Measurements from ENCODE around the gene EMC7.

EMC7 gene

DNA sequence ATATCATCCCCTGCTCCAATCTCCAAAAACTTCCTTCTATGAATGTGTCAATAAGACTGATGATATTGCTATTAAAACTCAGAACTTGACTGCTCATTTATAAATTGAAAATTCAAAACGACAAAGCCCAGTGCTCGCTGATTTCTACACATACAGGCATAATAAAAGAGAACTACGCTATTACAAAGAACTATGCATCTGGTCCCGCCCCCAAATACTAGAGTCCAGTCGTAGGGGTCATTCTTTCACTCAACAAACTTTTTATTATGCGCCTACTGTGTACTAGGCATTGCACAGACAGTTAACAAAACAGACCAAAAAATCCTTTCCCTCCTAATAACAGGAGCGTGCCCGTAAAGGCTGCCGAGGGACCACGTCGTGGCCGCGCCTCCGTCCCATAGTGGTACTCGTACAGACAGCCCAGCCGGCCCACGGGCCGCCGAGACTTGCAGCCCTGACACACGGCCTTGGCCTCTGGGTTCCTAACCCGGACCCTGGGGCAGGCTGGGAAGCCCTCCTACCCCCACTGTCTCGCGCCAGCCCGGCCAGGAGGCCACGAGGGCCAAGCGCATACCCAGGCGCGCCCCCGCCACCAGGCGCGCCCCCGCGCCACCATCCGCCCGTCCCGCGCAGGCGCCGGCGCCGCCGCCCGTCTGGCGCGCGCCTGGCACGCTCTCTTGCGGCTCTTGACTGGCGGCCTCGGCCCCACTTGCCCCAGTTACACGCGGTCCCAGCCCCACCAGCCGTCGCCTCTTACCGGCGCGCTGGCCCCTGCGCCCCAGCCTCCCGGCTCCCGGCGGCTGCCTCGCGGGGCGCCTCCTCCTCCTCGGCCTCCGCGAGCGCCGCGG lies 63.4 kb downstream of the EMC7 start:
- peak overlapping the region; percentile 93 for H3K27ac ChIP-seq
- TF ChIP-seq ZFX (IDR thresholded peaks at IDR 0.05; ENCODE audit: borderline replicate concordance) = no peak
- TF ChIP-seq, protein P1, sequence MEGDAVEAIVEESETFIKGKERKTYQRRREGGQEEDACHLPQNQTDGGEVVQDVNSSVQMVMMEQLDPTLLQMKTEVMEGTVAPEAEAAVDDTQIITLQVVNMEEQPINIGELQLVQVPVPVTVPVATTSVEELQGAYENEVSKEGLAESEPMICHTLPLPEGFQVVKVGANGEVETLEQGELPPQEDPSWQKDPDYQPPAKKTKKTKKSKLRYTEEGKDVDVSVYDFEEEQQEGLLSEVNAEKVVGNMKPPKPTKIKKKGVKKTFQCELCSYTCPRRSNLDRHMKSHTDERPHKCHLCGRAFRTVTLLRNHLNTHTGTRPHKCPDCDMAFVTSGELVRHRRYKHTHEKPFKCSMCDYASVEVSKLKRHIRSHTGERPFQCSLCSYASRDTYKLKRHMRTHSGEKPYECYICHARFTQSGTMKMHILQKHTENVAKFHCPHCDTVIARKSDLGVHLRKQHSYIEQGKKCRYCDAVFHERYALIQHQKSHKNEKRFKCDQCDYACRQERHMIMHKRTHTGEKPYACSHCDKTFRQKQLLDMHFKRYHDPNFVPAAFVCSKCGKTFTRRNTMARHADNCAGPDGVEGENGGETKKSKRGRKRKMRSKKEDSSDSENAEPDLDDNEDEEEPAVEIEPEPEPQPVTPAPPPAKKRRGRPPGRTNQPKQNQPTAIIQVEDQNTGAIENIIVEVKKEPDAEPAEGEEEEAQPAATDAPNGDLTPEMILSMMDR (IDR thresholded peaks at IDR 0.05) = no peak

Measured in 22Rv1 (cell line).